ENCODE measurements around the gene FLACC1.

DNA sequence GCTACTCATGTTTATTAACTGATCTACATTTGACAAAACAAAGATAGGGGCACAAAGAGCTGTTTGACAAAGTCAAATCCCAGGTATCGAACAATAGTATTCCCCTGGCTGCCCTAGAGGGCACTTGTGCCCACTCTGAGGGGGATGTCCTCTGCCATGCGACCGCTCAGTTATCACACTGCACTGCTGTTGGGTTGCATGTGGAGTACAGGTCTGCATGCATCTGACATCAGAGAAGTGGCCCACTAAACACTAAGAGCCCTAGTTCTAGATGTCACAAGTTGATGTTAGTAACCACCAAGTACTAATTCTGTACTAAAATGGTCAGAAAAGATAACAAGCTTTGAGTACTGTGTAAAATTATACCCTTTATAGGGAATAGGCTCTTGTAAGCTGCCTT, 20.1 kb upstream of the FLACC1 start:
- TF ChIP-seq, protein P1, sequence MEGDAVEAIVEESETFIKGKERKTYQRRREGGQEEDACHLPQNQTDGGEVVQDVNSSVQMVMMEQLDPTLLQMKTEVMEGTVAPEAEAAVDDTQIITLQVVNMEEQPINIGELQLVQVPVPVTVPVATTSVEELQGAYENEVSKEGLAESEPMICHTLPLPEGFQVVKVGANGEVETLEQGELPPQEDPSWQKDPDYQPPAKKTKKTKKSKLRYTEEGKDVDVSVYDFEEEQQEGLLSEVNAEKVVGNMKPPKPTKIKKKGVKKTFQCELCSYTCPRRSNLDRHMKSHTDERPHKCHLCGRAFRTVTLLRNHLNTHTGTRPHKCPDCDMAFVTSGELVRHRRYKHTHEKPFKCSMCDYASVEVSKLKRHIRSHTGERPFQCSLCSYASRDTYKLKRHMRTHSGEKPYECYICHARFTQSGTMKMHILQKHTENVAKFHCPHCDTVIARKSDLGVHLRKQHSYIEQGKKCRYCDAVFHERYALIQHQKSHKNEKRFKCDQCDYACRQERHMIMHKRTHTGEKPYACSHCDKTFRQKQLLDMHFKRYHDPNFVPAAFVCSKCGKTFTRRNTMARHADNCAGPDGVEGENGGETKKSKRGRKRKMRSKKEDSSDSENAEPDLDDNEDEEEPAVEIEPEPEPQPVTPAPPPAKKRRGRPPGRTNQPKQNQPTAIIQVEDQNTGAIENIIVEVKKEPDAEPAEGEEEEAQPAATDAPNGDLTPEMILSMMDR (conservative IDR thresholded peaks at IDR 0.05; ENCODE audit: low read depth, low read length) = no peak
- TF ChIP-seq EZH2 (IDR thresholded peaks at IDR 0.05; ENCODE audit: low read length, unreplicated experiment) = no peak
- TF ChIP-seq EZH2phosphoT487 (IDR thresholded peaks at IDR 0.05; ENCODE audit: borderline replicate concordance, low read length) = no peak
